GM10847 (cell line): Measurements from ENCODE around the gene IP6K3.

Source experiments
- POLR2A ChIP-seq: IDR thresholded peaks from 2 replicates; pipeline ENCODE4 v1.6.1; 2011; ENCODE audit not compliant: insufficient read length; ENCODE audit errors: extremely low read depth

Gene IP6K3

GRCh38 chr6:33690766-33691165 is 55.9 kb downstream of the IP6K3 start:
- TF ChIP-seq POLR2A: no peak

GRCh38 chr6:33689879-33690278 is 56.8 kb downstream of the IP6K3 start:
- TF ChIP-seq POLR2A: no peak

GRCh38 chr6:33689148-33689494 is 57.6 kb downstream of the IP6K3 start:
- no peak for TF ChIP-seq POLR2A

- no peak for TF ChIP-seq POLR2A
Measured at GRCh38 chr6:33688451-33689147, 58.1 kb downstream of the IP6K3 start.

- no peak for TF ChIP-seq POLR2A
Measured at GRCh38 chr6:33688006-33688405, 58.7 kb downstream of the IP6K3 start.

GRCh38 chr6:33686981-33687975 is 59.4 kb downstream of the IP6K3 start:
- TF ChIP-seq POLR2A: no peak

- no peak for TF ChIP-seq POLR2A
Measured at GRCh38 chr6:33686225-33686924, 60.3 kb downstream of the IP6K3 start.

GRCh38 chr6:33685411-33686224 is 61.1 kb downstream of the IP6K3 start:
- no peak for TF ChIP-seq POLR2A

- TF ChIP-seq POLR2A: no peak
Measured at GRCh38 chr6:33684983-33685382, 61.7 kb downstream of the IP6K3 start.

- no peak for TF ChIP-seq POLR2A
Measured at GRCh38 chr6:33684428-33684896, 62.2 kb downstream of the IP6K3 start.

- no peak for TF ChIP-seq POLR2A
Measured at GRCh38 chr6:33683576-33684427, 62.9 kb downstream of the IP6K3 start.

GRCh38 chr6:33683051-33683571 is 63.6 kb downstream of the IP6K3 start:
- no peak for TF ChIP-seq POLR2A

GRCh38 chr6:33682341-33682740 is 64.4 kb downstream of the IP6K3 start:
- no peak for TF ChIP-seq POLR2A

- TF ChIP-seq POLR2A: no peak
Measured at GRCh38 chr6:33679761-33680160, 66.9 kb downstream of the IP6K3 start.
